HG03045 (cell line): ENCODE data around the gene IQSEC3.
"Not testable (repeated sequence)": the region's sequence is repeated elsewhere in the genome, so short reads cannot be mapped to it uniquely, and the experiment has no call there.

Experiments
- ATAC-seq: cut with Tn5 transposase; IDR thresholded peaks from one replicate; pipeline ENCODE4 v1.9.1; 2021; ENCODE audit warnings: mild to moderate bottlenecking, moderate library complexity; ENCODE audit not compliant: unreplicated experiment

IQSEC3 gene

DNA sequence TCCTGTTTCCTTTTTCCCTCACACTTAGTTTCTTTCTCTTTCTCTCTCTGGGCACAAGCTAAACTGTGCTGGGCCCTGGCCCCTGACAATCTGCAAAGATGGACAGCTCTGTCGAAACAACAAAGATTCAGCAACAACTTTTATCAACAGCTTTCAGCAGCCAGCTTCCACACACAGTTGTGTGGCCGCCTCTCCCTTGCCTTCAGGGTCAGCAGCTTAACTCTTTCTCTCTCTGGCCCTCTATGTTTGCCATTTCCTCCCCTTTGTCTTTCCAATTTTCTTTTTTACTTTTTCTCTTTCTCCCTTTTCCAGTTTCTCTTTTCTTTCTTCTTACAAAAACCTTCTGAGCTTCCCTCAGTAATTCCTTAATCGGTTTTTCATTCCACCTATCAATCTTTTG lies 43.3 kb downstream of the IQSEC3 start:
- no peak for ATAC-seq

DNA sequence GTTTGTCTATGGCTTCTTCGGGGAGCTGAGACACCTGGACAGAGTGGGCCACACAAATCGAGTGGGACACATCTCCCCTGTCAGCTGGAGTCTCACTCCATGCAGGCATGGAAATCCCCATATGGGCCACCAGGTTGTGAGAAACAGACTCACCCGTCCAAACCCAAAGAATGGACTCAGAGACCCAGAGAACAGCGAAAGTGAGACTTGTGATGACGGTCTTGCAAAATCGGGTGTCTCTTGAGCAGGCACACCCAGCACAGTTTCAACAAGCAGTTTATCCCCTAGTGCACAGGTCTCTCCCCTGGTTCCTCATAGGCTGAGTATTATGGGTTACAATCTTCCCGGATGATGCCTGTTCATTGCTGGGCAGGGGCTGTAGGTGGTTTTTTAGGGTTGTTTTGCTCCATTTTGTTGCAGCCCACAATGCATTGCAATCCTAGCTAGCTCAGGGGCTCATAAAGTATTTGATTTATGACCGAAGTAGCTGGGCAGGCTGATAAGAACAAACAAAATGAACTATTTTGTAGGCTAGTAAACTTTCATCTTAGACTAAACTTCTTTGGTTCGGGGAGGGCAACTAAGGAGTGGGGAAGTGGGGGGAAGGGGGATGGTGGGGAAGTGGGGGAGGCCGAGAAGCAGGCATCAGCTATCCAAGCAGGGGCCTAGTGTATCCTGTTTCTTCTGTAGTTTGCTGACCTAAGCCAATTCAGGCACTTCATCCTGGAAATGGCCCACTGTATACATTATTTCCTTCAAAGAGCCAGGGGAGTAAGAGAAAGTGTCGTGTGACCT lies 45.3 kb downstream of the IQSEC3 start:
- ATAC-seq = no peak

DNA sequence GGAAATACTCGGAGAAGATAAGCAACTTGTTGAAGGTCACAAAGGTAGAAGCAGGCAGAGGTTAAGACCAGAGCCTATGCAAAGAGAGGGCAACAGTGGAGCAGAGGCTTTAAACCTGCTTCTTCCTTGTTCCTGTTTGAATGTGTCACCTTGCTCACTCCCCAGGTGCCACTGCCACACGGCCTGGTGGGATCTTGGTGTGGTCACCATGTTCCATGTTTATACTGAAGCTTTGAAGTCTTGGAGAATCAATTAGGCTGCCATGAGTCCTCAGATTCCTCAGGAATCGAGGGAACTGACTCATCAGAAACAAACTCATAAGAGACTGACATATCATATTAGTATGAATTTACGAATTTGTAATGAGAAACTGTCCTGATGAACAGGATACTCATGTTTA lies 46.8 kb downstream of the IQSEC3 start:
- ATAC-seq = no peak

DNA sequence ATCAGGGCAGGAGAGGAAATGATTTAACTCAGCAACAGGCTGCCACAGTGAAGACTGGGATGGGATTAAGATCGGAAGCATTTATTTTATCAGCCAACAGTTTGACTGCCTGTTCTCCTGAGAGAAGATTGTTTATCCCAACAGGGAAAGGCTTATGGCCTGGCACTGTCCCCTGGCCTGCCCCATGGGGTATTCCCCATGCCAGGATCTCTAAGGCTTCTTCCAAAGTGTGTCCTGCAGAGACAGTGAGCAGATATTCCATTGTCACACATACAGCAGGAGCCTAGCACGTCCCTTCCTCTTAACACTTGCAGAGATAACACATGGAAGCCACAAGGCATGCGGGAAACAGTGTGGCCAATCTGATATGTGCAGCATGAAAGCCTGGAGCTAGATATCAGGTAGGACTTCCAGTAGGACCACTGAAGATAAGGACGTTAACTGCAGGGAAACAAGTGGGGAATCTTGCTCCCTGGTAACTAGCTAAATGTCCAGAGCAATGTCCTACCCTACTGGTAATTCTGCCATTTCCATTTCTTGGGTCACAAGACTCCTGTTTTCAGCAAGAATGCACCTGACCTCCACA lies 48.2 kb downstream of the IQSEC3 start:
- ATAC-seq = no peak

DNA sequence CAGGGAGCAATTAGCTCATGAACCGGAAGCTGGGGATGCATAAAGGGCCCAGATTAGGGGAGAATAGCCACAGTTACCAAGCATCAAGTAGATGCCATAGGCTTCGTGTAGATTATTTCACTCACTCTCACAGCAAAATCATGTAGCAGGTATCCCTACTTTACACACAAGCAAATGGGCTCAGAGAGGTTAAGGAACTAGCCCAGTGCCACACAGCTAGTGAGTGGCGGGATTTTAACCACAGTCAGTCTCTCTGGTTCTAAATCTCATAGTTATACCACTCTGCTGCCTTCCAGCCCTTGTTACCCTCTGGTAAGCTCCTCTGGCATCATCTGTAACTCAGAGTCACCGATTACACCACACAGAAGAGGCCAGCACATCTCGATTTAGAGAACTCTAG lies 49.0 kb downstream of the IQSEC3 start:
- ATAC-seq = no peak

DNA sequence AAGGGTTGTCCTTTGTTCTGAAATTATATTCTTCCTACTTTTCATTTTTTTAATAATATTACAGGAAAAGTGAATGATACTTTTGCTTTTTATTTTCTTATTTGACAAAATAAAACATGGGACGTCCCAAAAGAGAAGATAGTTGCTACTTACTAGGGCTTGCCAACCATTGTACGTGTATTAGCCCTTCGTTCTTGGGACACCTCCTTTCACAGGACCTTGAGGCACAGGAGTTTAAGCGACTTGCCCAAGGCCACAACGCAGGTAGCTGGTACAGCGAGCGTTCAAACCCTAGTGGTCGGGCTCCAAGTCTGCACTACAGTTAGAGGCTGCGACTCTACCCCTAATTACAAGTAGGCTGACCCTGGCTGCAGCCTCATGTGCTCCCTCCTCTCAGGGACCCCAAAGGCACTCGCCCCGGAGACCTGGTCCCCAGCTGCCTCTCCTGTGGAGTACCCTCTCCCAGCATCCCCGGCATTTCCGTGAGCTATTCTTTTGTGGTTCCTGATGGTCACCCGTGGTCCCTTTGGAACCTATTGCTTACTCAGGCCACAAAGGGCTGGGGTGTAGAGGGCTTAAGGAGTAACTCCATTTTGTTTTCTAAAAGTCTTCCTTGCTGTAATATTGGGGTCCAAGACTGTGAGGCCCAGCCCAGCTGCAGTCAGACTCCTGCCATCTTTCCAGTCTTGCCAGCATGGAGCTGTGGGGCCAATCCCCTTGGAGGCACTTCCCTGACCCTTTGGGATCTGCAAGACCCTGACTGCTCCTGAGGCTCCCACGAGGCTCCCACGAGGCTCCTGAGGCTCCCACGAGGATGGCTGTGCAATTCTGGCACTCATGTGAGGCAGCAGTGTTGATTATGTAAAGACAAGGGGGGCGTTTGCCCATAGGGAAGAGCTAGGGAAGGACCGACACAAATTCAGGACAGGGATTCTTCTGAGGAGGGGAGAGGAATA lies 49.7 kb downstream of the IQSEC3 start:
- ATAC-seq = no peak

DNA sequence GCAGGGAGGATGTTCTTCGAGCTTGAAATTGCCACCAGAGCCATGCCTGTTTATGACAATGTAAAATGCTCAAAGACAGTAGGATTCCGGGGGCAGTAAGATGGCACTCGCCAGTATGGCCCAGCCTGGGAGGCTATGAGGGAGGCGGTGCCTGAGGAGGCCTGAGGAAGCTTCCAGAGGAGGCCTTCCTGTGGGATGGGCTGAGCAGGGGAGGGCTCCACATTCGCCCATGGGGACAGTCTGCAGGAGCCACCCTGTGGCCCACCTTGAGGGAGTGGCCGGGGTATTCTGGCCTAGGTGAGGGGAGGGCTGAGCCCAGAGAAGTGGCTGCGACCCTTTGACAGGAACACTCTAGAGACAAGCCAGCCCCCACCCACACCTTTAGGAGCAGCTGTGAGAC lies 50.7 kb downstream of the IQSEC3 start:
- ATAC-seq = no peak

DNA sequence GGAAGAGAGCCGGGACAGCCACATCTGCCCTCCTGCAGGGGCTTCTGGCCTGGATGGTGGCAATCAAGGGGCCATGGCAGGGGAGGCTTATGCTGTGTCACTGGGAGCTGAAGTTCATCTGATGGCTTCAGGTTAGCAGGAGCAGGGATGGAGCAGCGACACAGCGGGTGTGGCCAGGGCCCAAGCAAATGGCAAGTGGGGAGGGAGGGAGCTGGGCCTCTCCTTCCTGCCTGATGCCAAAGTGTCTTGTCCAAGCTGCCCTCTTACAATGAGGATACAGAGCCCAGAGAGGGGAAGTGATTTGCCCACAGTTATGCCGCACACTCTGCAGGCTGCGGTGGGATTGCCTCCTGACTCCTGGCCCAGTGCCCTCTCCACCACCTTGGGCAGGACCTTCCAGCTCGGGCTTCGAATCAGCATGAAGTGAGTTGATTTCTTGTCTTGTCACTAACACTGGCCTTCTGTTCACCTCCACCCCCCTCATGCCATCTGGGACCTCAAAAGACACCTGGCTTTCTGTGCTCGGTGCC lies 51.3 kb downstream of the IQSEC3 start:
- ATAC-seq = no peak

DNA sequence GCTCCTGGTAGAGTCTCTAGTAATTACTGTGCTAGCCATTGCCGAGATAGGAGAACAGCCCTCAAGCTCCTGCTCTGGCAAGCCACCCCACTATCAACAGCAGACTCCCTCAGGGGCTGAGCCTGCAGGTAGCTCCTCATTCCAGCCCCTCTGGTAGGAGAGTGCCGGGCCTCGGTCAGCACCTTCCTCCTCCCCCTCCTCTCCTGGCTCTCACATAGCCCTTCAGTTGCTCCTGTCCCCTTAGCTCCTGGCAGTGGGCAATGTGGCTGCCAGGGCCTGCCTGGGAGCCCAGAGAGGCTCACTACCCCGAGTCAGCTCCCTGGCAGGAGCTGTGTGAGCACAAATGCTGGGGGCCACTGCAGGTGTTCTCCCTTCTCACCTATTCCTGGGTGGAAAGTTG lies 52.0 kb downstream of the IQSEC3 start:
- no peak for ATAC-seq

DNA sequence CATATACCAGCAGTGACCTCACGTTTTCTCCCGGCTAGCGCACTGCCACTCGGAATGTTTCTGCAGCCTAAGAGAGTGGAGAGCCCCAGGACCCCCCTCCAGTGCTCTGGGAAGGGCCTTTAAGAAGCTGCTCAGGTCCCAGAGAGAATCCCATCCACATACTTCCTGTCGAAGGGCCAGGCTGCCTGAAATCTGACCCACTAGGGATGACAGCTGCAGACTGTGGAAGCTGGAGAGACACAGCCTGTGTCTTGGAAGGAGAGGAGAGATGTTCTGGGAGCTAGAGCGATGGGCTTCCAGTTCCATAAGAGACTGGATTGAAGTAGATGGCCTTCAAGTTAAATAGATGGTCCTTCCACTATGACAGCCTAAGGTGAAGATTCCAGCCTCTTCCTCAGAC lies 54.4 kb downstream of the IQSEC3 start:
- no peak for ATAC-seq

DNA sequence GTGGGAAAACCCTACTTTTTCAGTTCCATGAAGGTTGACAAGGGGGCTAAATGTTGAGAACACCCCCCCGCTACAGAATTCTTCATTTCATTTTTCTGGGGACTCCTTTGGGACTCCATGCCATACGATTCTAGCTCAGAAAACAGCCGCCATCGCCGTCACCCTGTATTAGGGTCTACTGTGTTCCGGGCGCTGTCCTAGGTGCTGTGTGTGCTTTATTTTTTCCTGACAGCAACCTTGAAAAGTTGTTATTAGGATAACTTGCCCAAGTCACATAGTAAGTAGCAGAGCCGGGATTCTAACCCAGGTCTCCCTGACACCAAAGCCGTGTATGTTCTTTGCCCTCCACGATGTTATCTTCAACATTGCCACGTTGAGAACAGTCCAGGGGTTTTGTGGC lies 55.1 kb downstream of the IQSEC3 start:
- no peak for ATAC-seq

DNA sequence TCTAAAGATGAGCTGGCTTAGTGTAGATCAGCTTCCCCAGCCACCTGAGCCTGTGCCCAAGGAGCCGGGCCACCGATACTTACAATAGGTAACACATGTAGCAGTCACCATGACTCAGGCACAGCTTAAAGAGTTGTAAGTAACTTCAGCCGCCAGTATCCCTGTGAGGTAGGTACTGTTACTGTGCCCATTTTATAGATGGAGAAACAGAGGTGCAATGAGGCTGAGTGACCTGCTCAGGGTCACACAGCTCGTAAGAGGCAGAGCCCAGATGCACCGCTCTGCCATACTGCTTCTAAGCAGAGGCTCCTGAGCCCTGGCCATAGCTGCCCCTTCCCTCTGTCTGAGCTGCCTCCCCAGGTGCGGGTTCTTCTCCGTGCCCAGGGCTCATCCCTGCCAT lies 58.5 kb downstream of the IQSEC3 start:
- no peak for ATAC-seq

DNA sequence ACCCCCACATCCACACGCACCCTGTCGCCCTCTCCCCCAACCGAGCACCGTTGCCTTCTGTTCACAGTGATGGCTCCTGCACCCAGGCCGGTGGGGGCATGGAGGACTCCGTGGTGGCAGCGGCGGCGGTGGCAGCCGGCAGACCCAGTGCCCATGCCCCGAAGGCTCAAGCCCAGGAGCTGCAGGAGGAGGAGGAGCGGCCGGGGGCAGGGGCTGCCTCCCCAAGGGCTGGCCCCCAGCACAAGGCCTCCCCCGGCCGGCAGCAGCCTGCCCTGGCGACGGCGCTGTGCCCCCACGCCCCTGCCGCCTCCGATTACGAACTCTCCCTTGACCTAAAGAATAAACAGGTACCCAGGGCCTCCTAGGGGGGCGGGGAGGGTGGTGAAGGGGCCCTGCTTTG lies 59.0 kb downstream of the IQSEC3 start:
- ATAC-seq = no peak

DNA sequence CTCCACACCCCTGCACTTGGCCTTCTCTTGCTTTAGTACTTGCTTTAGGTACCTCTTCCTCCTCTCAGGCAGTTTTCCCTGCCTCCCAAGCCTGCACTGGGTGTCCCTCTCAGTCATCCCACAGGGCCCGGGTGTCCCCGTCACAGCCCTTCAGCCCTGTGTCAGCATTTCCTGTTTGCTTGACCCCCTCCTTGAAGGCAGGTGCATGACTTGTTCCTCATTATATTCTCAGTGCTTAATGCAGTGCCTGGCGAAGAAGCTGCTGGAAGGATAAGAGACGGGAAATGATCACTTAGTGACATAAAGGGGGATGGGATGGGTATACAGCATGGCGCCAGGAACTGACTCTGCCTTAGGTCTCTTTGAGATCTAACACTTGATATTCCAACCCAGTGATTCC lies 61.5 kb downstream of the IQSEC3 start:
- no peak for ATAC-seq

DNA sequence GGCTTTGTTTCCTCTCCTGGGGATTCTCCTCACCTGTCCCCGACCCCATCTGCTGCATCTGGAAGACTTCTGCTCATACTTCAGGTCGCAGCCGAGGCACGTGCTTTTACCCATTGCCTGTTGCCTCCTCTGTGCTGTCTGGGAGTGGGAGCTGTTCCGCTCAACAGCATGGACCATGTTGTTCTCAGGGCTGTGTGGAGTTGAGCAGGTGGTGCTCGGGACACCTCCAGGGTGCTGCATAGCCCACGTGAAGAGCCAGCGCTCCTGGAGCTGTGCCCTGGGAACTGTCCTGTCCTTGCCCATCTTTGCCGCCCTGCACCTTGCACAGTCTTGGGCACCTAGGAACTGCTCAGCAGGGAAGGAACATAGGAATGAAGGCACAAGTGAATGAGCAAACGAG lies 62.4 kb downstream of the IQSEC3 start:
- no peak for ATAC-seq

DNA sequence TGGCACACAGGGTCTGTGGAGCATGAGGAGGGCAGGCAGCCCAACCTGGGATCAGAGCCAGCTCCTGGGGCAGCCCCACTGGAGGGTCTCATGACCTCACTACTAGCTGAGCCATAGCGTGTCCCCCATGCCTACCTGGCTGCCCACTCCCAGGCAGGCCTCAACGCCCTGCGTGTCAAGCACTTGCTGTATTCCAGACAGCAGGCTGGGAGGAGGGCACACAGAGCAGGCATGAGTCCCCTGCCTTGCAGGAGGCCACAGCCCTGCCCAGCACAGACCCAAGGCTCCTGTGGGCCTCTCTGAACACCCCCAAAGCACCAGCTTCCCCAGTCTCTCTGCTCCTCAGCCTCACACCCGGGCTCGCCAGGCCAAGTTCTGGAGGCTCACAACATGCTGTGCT lies 64.0 kb downstream of the IQSEC3 start:
- no peak for ATAC-seq

DNA sequence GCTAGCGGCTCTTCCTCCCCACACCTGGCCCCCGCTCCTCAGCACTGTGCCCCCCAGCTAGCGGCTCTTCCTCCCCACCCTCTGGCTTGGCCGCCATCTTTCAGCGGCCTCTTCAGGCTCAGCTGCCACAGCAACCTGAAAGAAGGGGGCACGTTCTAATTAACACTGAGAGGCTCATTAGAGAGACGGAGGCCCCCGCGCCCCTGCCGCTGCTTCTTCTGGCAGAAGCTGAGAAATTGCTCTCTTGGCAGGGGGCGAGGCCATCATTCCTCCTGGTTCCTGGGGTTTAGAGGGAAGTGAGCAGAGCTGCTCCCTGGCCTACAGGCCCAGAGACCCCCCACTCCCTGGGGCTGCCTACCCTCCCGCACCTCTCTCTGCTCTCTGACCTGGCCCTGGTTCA lies 64.4 kb downstream of the IQSEC3 start:
- ATAC-seq = no peak

DNA sequence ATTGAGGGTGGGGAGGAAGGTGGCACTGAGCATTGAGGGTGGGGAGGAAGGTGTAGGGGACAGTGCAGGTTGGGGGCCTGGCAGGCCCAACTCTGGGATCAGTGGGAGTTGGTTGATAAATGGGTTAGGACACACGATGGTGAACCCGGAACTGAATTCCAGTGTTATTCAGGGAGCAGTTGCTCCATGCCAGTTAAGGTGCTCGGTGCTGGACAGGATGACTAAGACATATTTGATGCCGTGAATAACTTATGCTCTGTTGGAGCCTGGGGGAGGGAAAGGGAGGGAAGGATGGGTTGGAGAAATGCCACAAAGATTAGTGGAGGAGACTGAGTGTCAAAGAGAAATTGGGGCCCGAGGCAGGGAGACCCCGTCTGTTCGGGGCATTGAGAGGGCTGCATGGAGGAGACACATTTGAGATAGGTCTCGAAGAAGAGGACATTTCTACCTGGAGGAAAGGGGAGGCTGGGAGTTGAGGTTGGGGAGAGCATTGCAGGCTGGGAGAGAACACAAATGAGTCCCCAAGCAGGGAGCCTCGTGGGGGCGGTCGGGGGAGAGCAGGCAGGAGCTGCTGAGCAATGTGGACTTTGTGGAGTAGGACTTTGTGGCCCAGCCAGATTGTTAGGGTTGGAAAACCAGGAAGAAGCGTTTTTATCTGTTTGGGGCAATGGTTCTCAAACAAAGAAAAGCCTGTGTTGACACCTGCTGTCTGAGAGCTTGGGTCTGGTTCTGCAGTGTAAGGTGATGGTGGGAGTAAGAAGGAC lies 65.3 kb downstream of the IQSEC3 start:
- ATAC-seq = no peak

DNA sequence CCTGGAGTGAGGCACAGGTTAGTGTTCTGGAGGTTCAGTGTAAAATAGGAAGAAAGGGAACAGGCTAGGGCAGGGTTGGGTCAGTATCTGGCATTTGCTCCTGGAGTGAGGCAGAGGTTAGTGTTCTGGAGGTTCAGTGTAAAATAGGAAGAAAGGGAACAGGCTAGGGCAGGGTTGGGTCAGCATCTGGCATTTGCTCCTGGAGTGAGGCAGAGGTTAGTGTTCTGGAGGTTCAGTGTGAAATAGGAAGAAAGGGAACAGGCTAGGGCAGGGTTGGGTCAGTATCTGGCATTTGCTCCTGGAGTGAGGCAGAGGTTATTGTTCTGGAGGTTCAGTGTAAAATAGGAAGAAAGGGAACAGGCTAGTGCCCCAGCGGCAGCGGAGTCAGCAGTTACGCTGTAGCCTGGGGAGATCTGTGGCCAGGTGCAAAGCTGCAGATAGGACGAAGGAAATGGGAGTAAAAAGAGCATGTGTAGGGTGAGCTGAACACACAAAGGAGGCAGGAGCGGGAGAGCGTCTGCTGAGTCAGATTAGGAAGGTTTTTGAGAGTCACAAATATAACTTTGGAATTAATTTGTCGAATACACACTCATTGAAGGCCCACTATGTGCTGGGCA lies 67.2 kb downstream of the IQSEC3 start:
- not testable (repeated sequence) for ATAC-seq

DNA sequence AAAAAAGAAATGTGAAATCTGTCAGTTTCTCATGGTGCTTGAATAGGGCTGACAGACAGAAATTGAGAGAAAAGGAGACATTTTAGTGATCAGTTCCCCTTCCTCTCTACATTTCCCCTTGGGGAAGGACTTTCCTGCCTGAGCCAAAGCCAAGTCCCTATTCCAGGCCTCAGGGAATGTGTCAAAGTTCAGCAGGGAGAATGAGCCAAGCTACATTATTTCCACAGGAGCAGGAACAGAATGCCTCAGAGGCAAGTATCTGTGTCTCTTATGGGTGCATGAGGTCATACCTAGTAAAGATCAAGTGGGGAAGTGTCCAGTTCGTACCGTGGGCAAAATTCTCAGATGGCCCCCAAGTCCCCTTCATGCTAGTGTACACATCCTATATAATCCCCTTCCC lies 68.6 kb downstream of the IQSEC3 start:
- ATAC-seq = no peak
